G401.6 (cell line): Measurements from ENCODE around the gene STK32B.

Experiments
- FAIRE-seq: peaks from 2 replicates; lab custom pipeline; 2012; peaks lifted over from hg19 to GRCh38; lab: Jason Lieb, UNC

Gene STK32B

GRCh38 chr4:5072948-5073347 lies 21.7 kb downstream of the STK32B start:
- FAIRE-seq, result no peak

DNA sequence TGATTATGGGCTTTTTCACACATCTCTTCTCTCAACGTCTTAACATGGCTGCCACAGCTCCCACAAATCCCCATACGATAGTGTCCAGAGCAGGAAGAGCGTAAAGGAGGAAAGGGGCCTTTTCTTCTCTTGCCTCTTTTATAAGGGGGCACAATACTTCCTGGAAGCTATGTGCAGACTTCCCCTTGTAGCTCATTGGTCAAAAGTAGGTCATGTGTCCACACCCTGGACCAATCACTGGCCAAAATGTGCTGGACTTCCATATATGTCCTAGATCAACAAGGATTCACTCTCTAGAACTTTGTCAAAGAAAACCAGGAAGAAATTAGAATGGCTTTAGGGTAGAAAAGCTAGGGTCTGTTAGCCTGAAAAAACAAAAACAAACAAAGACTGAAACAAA lies 26.7 kb downstream of the STK32B start:
- no peak for FAIRE-seq

GRCh38 chr4:5079581-5079980 lies 28.3 kb downstream of the STK32B start:
- no peak for FAIRE-seq

- no peak for FAIRE-seq
These were observed 30.2 kb downstream of the STK32B start for GRCh38 chr4:5081441-5081999.

- no peak for FAIRE-seq
These were observed 31.1 kb downstream of the STK32B start for GRCh38 chr4:5082376-5082775.

- FAIRE-seq, result no peak
These were observed 33.7 kb downstream of the STK32B start for GRCh38 chr4:5084911-5085475.

DNA sequence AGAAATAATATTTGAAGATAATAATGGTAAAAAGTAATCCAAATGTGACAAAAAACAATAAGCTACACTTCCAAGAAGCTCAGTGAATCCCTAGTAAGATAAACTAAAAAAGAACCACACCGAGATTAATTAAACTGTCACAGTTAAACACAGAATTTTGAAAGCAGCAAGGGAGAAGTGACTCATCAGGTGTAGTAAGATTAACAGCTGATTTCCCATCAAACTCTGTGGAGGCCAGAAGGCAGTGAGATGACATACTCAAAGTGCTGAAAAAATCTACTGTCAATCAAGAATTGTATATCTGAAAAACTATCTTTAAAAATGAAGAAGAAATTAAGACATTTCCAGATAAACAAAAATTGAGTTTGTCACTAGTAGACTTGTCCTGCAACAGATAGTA lies 35.3 kb downstream of the STK32B start:
- FAIRE-seq, result no peak

GRCh38 chr4:5096261-5096660 lies 45.0 kb downstream of the STK32B start:
- no peak for FAIRE-seq

DNA sequence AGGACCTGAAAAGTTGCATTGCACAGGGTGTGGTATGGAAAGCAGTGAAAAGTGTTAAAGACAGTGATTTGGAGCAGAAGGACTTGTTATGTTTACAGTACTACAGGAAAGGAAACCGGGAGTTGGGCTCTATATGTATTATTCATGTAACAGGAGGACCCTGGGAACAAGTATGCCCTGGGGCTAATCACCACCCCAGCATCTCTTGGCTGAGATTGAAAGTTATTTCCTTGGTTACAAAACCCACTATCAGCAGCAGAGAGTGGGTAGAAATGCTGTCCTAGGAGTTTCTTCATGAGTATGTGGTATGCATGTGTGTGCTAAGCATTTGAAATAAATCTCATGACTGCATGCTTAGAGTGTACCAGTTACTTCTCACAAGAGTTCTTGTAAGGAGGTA lies 46.9 kb downstream of the STK32B start:
- FAIRE-seq, result no peak

DNA sequence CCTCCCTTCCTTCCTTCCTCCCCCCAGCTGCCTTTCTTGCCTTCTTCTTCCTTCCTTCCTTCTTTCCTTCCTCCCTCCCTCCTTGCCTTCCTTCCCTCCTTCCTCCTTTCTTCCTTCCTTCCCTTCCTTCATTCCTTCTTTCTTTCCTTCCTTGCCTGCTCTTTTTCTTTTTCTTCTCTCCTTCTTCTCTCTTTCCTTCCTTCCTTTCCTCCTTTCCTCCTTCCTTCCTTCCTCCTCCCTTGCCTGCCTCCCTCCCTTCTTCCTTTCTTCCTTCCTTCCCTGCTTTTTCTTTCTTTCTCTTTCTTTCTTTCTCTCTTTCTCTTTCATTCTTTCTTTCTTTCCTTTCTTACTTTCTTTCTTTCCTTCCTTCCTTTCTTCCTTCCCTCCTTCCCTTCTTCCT lies 49.1 kb downstream of the STK32B start:
- FAIRE-seq, result no peak

DNA sequence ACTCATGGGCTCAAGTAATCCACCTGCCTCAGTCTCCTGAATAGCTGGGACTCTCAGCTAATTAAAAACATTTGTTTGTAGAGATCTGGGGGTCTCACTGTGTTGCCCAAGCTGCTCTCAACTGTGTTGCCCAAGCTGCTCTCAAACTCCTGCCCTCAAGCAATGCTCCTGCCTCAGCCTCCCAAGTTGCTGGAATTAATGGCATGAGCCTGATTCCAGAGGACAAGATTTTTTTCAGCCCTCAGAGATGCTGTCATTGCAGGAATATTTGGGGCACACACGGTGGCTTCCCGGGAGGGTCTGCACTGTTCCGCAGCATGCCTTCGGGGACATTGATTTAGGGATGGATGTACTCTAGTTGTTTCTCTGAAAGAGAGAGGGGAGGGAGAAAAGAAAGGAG lies 49.7 kb downstream of the STK32B start:
- no peak for FAIRE-seq

- FAIRE-seq, result no peak
These were observed 50.3 kb downstream of the STK32B start for GRCh38 chr4:5101571-5101970.

- no peak for FAIRE-seq
These were observed 59.6 kb downstream of the STK32B start for GRCh38 chr4:5110901-5111300.

- FAIRE-seq, result no peak
These were observed 61.2 kb downstream of the STK32B start for GRCh38 chr4:5112333-5113095.

DNA sequence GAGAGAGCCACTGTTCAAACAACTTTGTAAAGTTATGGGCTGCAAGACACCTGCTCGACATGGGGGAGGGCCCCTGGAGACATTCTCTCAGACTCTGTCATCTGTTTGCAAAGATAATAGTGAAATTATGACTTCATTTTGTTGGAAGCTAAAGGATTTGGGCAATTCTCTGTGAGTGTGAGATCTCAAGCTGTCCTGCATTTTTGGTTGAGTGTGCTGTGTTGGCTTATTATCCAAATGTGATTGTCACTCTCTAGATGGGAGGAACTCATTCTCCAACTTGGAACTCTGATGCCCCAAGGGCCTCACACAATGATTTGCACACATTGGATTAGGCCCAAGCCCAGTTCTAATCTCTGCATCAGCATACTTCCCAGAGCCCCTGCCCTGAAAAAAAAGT lies 63.7 kb downstream of the STK32B start:
- no peak for FAIRE-seq

DNA sequence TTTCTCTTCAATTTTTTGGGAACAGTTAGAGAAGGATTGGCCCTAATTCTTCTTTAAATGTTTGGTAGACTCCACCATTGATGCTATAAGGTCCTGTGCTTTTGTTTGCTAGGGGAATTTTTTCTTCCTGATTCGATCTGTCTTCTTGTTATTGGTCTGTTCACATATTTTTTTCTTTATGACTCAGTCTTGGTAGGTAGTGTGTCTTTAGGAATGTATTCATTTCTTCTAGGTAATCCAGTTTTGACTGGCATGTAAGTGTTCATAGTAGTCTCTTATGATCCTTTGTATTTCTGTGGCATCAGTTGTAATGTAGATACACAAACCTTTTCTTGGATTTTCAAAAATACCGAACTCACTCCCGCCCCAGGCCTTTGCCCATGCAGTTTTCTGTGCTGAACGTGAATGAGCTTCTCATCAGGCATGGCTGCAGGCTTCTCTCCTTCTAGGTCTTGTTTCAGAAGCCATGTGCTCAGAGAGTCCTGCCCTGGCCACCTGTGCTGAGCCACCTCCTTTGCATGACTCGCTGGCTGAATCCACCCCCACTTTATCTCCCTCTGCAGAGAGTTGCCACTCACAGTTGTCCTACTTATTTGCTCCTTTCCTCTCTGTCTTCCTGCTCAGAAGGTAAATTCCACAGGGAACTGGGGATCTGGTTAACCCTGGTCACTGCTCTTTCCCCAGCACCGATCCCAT lies 67.0 kb downstream of the STK32B start:
- FAIRE-seq, result no peak

DNA sequence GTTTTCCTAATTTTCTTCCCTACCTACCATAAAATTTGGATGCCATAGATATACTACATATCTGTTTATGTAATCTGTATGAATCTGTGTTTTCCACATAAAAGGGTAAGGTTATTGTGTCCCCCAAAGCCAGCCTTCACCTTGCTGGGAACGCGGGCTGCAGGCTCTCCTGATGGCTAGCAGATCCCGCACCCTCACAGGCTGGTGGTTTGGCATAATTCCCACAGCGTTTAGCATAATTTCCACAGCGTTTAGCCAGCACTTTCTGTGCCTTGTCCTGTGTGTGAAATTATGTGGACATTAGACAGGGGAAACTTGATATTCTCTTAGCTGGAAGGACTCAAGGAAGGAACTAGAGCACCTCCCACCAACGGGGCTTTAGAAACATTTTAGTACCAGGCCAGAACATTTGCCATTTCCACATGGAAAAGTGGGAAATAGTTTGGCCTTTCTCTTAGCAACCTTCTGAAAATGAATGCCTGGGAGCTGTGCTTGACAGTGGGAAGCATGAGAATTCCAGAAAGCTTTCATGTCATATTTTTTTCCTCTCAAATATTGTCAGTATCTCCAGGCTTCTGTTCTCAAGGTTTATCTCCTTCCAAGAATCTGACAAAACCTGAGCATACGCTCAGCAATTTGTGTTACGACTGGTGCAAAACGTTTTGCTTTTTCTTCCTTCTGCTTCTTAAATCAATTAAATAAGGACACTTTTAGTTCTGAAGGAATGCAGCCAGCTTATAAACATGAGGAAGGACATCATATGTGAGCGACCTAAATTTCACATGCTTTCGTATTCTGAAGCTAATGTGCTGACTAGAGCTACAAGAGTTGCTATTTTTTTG lies 67.9 kb downstream of the STK32B start:
- FAIRE-seq, result no peak

GRCh38 chr4:5120067-5120466 lies 68.8 kb downstream of the STK32B start:
- FAIRE-seq, result no peak

DNA sequence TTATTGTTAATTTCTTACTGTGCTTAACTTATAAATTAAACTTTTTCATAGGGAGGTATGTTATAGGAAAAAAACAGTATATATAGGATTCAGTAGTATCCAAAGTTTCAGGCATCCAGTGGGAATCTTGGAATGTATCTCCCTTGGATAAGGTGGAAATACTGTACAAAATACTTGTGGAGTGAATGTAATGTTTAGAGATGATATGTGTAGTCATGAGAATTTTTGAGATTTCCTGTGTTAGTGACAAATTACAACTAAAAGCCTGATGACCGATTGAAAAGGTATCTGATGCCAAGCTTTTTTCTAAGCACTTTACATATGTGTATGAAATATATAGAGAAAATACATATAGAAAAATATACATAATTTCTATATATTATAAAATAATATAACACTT lies 69.2 kb downstream of the STK32B start:
- no peak for FAIRE-seq

DNA sequence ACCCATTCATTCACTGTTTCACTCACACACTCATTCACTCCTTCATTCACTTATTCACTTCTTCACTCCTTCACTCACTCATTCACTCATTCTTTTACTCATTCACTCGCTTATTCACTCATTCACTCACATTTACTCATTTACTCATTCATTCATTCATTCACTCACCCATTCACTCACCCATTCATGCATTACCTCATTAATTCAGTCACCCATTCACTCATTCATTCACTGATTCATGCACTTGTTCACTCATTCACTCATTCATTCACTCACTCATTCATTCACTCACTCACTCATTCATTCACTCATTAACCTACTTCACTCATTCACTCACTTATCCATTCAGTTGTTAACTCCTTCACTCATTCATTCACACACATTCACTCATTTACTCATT lies 70.8 kb downstream of the STK32B start:
- no peak for FAIRE-seq

DNA sequence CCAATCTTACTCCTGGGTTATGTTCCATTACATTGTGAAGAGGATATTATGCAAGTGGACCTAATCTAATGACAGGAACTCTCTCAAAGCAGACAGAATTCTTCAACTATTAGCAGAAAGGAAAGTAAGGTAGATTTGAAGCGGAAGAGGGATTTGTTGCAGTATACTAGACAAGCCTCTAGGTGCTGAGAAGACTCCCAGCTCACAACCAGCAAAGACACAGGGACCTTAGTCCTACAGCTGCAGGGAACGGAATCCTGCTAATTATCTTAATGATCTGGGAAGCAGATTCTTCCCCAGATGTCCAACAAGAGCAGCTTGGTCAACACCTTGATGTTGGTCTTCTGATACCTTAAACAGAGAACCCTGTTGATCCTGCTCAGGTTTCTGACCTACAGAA lies 73.6 kb downstream of the STK32B start:
- FAIRE-seq, result no peak

DNA sequence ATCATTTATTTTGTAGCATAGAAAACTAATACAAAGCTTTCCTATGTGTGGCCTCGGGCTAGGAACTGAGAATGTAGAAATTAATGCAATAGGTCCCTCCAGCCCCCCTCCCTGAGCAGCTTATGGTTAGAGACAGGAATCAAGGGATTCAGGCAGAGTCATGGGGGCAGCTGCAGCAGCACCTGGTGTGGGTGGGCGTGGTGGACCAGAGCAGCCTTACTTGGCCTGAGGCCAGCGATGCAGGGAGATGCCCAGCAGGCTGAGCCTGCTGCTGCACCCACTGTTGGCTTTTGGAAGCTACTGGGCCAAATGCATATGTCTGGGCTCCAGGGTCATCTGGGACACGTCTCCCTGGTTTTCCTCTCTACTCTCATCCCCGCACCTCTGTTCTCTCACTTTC lies 74.0 kb downstream of the STK32B start:
- FAIRE-seq, result no peak

GRCh38 chr4:5126231-5126630 lies 75.0 kb downstream of the STK32B start:
- FAIRE-seq, result no peak
